ENCODE data around the gene ADRB2.

DNA sequence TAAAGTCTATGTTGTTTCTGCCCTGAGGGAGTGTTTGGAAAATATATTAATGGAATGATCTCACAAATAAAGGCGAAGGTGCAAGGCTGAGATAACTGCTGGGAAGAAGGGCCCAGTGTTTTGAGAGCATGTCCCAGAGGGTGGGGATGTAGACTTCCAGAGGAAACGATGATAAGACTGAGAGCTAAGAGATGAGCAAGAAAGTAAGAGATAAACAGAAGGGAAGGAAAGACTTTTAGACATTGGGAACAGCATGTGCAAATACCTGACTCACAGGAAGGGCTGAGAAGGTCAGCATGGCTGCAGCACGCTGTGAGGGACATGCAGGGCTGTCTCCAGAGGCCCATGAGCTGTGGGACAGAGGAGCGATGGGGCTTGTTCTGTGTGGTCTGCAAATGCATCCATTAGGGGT lies 19.9 kb upstream of the ADRB2 start:
- no peak for TF ChIP-seq EZH2phosphoT487 (IDR thresholded peaks at IDR 0.05; ENCODE audit: borderline replicate concordance, low read depth, low read length)
- TF ChIP-seq, protein P1, sequence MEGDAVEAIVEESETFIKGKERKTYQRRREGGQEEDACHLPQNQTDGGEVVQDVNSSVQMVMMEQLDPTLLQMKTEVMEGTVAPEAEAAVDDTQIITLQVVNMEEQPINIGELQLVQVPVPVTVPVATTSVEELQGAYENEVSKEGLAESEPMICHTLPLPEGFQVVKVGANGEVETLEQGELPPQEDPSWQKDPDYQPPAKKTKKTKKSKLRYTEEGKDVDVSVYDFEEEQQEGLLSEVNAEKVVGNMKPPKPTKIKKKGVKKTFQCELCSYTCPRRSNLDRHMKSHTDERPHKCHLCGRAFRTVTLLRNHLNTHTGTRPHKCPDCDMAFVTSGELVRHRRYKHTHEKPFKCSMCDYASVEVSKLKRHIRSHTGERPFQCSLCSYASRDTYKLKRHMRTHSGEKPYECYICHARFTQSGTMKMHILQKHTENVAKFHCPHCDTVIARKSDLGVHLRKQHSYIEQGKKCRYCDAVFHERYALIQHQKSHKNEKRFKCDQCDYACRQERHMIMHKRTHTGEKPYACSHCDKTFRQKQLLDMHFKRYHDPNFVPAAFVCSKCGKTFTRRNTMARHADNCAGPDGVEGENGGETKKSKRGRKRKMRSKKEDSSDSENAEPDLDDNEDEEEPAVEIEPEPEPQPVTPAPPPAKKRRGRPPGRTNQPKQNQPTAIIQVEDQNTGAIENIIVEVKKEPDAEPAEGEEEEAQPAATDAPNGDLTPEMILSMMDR (conservative IDR thresholded peaks at IDR 0.05; ENCODE audit: low read length): no peak
